Measurements from ENCODE around the gene SEPTIN12. TPM values are rescaled to one million over a fixed set of nuclear protein-coding genes. Genes with fewer than 3 reads are reported as not detected.

The SEPTIN12 gene
- total and polyA plus RNA-seq, 2 of the 4 experiments (the other 2 are of a cell fraction): not detected

- DNase-seq: no peak
- H4K91ac ChIP-seq (ENCODE audit: insufficient read depth, low read depth, low read length): no peak overlapping the region
- CTCF ChIA-PET: no interaction called here
- H3K4me1 ChIP-seq (ENCODE audit: control insufficient read depth, insufficient read depth, low read length): no peaks in the 10 kb centered on the region
- POLR2A ChIA-PET (ENCODE audit: unreplicated experiment): no interaction called here
- H3K9ac ChIP-seq (ENCODE audit: low read depth, low read length): no peak overlapping the region
- H2AK5ac ChIP-seq (ENCODE audit: low read depth, low read length): no peak overlapping the region
- no peak overlapping the region for H3K56ac ChIP-seq (ENCODE audit: extremely low read depth, insufficient read depth, low read length)
- peaks cover 63% of the 10 kb centered on the region for H3K36me3 ChIP-seq (ENCODE audit: control insufficient read depth, insufficient read depth, low read length)
- H4K8ac ChIP-seq (ENCODE audit: low read depth in 2 of 2, low read length in 2 of 2): no peak overlapping the region
- H3K79me1 ChIP-seq (ENCODE audit: low read depth in 1 of 2, low read length in 2 of 2): peaks cover 16 to 19% of the 10 kb centered on the region in 2 experiments; a peak in 3 of 4 replicates
- no peak overlapping the region for H2BK120ac ChIP-seq (ENCODE audit: low read depth, low read length)
- no peaks in the 10 kb centered on the region for H3K9me1 ChIP-seq (ENCODE audit: insufficient read depth, low read length)
- dilution Hi-C loops (cut with HindIII; ENCODE audit: low sequenced_read_pairs, unreplicated experiment) (no loop called here), intact Hi-C loops (cut with micrococcal nuclease) (no loop called here), in situ Hi-C loops (cut with MboI; ENCODE audit: low sequenced_read_pairs) (loop anchor here (10.0 kb wide), 1 partner anchor 194 kb away; the partner anchor contains the start of gene SEC14L5)
- no TSS peak for BruUV-seq (replicated peaks)
- H3K27ac ChIP-seq (ENCODE audit: insufficient read depth, low read length): no peak overlapping the region
- no peak overlapping the region for H2AK9ac ChIP-seq (replicated peaks; ENCODE audit: low read depth, low read length, poor library complexity)
- no peak overlapping the region for H2BK5ac ChIP-seq (ENCODE audit: low read depth, low read length, poor library complexity, severe bottlenecking)
- H3K23ac ChIP-seq (ENCODE audit: low read depth, low read length): no peak overlapping the region
- no peak overlapping the region for H2BK20ac ChIP-seq (ENCODE audit: low read depth, low read length)
- TF ChIP-seq MAZ (IDR thresholded peaks at IDR 0.05; ENCODE audit: borderline replicate concordance, low read depth, low read length) (no peak), ELK1 (IDR thresholded peaks at IDR 0.05; ENCODE audit: borderline replicate concordance, low read depth, low read length) (no peak), POLR2A (IDR thresholded peaks at IDR 0.05; ENCODE audit: low read depth, low read length) (no peak), SMC3 (IDR thresholded peaks at IDR 0.05; ENCODE audit: low read depth, low read length) (no peak), MXI1 (IDR thresholded peaks at IDR 0.05; ENCODE audit: borderline replicate concordance, low read depth, low read length) (no peak), NFE2L2 (IDR thresholded peaks at IDR 0.05; ENCODE audit: low read depth, low read length) (no peak), MAFK (IDR thresholded peaks at IDR 0.05; ENCODE audit: low read depth, low read length) (no peak)
- no peak overlapping the region for H3K4ac ChIP-seq (ENCODE audit: low read depth, low read length)
- no peak overlapping the region for H3K14ac ChIP-seq (replicated peaks; ENCODE audit: low read depth, low read length)
- WGBS, 2 experiments (ENCODE audit: extremely low coverage in 2 of 2, insufficient read length in 1 of 2): 93% methylated on average over 17 of the region's 23 CpGs; no CpG with 5 or more reads in 1 of the 2 experiments
- no peak overlapping the region for H2BK15ac ChIP-seq (ENCODE audit: low read depth, low read length)
- no peaks in the 10 kb centered on the region; the same call in 1 of the 2 replicates for H4K20me1 ChIP-seq (ENCODE audit: insufficient read depth, low read length)
- H3K4me2 ChIP-seq (ENCODE audit: low read depth, low read length): no peak overlapping the region
- no peak overlapping the region for H2AFZ ChIP-seq (replicated peaks; ENCODE audit: low read length, poor library complexity)
- H3K4me3 ChIP-seq (ENCODE audit: insufficient read depth, low read depth, low read length): no peak overlapping the region
- no peaks in the 10 kb centered on the region for H3K9me3 ChIP-seq (ENCODE audit: control insufficient read depth, insufficient read depth, low read length)
- no peak overlapping the region for H3K18ac ChIP-seq (ENCODE audit: low read depth, low read length)
- ATAC-seq (ENCODE audit: low read depth): no peak
- no peaks in the 10 kb centered on the region for H3K27me3 ChIP-seq (ENCODE audit: control insufficient read depth, insufficient read depth, low read length)
- H4K5ac ChIP-seq (ENCODE audit: low read depth, low read length): no peak overlapping the region
These were observed 27.8 kb downstream of the SEPTIN12 start for GRCh38 chr16:4760221-4760910.

Data from IMR-90 (cell line).